Fibroblast of skin of scalp (primary cell): ENCODE results near the gene UNC13B.
"Not testable (repeated sequence)": the region's sequence is repeated elsewhere in the genome, so short reads cannot be mapped to it uniquely, and the experiment has no call there.

Experiments used
- DNase-seq: peaks from one replicate; pipeline ENCODE4 v3.0.0-alpha.2; 2013

UNC13B gene

DNA sequence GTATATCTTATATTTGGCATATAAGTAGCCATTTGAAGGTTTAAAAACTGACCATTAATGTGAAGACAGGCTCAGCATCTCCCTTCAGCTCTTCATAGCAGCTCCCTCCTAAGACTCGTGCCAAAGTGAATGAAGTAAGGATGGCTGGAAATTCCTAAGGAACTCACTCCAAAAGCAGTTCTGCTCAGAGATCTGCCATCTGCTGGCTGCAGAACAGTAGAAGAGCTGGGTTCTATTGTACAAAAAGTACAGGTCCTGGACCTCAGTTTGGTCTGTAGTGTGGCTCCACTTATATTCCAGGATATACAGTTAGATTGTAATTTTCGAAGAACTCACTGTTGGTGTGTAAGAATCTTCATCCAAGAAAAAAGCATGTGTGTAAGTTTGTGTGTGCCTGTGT lies 223.2 kb downstream of the UNC13B start:
- DNase-seq: peak; percentile 56

DNA sequence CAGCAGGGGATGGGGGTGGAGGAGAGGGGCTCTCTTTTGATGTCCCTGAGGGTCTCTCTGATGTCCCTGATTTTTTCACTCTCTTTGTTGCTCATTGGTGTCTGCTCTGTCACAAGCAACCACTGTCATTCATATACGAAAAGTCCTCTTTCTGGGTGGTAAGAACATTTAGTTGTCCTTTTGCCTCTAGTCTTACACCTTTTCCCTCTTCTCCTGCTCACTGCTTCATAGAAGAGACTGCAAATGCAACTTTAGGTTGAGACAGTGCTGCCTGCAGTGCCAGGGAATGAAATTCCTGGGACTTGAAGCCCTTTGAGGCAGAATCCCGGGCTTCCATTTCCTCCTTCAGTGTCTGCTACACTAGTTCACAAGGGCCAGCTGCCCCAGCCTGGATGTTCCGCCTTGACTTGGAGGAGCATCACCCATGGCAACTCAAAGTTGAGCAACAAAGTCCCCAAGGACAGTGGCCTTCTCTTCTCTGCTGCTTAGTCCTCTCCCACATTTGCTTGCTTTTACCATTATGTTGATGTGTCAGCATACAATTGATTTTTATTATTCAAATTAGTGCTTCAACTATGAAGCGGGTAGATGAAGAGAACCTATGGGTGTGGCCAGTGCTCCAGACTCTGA lies 233.4 kb downstream of the UNC13B start:
- no peak for DNase-seq

DNA sequence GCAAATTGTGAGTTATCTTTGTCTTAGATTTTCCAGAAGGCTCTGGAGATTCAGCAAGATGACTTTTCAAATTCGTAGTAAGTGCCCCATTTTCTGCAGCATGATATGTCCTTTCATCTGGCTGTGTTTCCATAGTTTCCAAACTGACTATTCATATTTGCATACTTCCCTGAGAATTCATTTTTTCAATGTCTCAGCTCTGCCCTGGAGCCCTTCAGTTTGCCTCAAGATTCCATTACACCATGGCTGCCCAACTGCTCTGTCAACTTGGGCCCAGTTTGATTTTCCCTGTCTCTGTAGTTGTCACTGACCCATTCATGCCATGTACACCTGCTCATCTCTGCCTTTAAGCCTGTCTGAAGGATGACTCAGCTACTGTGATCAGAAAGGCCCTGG lies 233.9 kb downstream of the UNC13B start:
- no peak for DNase-seq

DNA sequence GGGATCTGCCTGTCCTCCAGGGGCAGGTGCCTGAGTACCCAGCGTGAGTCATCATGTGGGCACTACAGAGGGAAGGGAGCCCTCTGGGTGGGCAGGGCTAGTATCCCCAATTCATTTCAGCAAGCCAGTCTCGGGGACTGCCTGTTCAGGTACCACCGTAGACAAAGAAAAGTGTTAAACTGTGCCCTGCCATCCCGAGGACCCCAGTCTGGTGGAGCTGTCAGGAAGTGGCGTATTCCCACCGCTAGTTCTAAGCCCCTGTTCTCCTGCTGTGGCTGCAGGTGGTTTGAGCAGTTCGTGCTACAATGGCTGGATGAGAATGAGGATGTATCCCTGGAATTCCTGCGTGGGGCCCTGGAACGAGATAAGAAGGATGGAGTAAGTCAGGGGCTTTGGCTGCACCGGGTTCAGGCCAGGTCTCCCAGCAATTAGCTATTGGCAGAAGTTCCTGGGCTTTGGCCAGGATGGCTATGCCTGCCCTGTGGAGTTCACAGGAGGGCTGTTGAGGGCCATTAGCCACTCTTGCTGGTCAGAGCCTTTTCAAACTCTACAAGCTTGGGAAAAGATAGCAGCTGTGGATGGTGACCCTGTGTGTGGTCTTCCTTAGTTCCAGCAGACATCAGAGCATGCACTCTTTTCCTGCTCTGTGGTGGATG lies 234.9 kb downstream of the UNC13B start:
- no peak for DNase-seq

DNA sequence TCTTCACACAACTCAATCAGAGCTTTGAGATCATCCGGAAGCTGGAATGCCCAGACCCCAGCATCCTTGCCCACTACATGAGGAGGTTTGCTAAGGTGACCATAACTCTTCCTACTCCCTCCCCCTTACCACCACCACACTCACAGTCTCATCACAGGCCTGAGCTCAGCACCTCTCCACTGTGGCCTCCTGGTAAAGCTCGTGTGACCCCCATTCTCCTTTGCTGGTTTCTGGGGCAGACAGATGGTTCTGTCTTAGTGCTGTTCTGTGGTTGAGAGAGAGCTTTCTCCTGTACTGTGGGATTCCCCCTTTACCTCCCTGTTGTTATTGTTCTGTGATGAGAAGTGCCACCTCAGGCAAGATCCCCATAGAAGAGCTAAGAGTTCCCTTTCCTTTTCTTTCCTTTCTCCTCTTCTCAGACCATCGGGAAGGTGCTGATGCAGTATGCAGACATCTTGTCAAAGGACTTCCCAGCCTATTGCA lies 235.4 kb downstream of the UNC13B start:
- no peak for DNase-seq

DNA sequence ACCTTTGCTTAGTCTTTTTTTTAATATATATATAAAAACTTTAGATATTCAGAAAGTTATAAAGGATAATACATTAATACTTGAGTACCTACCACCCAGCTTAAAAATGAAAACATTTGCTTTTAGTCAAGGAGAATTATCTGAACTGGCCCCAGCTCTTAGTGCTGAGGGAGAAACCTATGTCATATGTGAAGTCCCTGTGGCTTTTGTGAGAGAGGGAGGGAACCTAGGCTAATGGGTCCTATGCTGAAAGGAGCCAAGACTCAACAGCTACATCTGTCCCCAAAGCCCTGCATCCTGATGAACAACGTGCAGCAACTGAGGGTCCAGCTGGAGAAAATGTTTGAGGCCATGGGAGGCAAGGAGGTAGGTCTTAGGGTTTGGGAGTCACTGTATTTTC lies 236.1 kb downstream of the UNC13B start:
- no peak for DNase-seq

DNA sequence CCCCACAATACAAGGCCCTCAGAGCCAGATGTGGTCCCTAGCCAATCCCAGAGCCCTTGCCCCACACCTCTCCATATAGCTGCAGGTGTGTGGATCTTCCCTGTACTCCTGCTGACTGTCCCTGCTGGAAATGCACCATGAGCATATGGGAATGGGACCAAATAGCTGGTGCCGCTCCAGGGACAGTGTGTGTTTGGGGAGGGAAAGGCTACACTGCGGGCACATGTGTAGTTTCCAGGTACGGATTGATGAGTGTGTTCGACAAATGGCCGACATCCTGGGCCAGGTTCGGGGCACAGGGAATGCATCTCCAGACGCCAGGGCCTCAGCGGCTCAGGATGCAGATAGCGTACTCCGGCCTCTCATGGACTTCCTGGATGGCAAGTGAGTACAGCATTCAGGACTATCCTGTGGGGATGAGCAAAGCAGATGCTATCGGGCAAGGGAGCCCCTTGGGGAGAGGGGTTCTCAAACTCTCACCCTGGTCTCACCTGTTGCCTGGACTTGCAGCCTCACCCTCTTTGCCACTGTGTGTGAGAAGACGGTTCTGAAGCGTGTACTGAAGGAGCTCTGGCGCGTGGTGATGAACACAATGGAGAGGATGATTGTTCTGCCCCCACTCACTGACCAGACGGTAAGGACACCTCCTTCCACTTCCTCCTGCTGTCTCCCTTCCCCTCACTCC lies 237.0 kb downstream of the UNC13B start:
- DNase-seq: no peak

DNA sequence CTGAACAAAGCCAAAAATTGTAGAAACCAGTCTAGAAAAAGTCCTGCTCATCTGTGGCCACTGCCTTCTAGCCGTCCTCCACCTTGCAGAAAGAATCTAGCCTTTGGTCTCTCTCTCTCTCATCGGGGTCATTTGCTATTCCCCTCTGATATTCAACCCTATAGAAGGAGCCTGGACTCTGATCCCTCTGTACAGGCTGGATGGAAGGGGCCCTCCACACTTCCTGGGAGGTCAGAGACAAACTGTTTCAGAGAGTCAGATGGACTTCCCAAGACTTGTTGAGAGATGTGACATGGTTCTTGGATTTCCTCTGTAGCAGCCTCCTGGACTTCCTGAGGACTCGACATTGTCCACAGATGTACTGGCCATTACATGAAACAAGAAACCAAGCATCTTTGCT lies 243.1 kb downstream of the UNC13B start:
- no peak for DNase-seq

DNA sequence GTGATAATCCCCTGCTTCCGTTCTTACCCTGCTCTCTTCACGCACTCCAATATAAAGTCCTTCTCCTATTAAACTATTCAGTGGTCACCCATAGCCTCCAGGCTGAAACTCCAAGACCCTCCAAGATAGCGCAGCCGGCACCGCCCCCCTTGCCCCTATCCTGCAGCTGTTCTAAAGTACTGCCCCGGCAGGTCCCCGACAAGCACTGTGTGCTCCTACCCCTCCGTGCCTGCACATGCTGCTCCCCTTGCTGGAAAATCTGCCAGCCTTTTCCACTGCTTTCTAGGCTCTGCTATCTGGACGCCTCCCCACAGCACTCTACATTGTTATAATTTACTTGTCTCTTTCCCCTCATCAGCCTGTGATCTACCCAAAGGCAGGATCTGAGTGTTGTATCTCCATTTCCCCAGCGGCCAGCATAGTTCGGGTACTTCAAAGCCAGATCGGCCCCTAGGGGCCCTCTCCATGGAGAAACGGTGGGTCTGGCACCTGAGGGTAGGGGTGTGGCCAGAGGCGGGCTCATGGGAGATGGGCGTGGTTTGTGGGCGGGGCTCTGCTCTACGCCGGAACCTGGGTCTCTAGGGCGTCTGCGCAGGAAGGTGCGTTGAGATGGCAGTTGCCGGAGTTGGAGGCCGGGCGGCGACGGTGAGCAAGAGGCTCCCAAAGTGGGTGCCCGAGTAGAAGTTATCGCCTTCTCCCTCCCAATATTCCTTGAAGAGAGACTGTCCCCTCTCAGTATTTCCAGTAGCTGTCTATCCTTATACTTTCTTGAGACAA lies 244.6 kb downstream of the UNC13B start:
- no peak for DNase-seq

DNA sequence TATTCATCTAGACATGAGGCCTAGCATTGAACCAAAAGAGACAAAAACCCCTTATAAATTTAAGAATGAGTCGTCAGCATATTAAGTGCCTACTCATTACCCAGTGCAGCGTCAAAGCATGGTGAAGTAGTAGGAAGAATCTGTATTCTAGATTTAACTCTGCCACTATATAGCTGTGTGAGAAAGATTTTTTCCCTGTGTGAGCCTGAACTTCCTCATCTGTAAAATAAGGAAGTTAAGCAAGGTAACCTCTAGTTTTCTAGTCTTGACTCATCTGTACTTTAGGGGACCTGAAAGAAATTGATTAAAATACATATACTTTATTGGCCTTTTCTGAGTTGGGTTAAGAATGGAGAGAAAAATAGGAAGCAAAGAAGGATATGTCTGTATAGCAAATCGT lies 246.0 kb downstream of the UNC13B start:
- no peak for DNase-seq

DNA sequence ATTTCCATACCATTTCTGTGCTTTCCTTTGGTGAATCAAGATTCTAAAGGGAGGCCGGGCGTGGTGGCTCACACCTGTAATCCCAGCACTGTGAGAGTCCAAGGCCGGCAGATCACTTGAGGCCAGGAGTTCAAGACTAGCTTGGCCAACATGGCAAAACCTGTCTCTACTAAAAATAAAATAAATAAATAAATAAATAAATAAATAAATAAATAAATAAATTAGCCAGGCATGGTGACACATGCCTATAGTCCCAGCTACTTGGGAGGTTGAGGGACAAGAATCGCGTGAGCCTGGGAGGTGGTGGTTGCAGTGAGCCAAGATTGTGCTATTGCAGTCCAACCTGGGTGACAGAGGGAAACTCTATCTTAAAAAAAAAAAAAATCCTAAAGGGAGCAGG lies 247.6 kb downstream of the UNC13B start:
- DNase-seq: not testable (repeated sequence)

DNA sequence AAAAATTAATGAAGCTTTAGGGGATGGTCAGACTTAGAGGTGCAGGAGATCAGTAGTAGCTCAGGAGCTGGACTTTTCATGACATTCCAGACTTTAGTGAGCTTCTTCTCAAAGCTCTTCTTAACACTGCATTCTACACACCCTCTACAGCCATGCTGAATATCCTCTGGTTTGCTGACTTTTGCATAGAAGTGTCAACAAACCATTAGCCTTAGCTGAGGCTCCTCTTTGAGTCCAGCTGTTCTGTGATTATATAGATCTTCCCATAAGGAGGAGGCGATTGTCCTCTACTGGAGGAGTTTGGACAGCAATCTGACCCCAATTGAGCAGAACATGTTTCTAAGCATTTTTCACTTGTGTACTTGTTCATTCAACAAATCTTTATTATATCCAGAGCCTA lies 253.1 kb downstream of the UNC13B start:
- DNase-seq: no peak

DNA sequence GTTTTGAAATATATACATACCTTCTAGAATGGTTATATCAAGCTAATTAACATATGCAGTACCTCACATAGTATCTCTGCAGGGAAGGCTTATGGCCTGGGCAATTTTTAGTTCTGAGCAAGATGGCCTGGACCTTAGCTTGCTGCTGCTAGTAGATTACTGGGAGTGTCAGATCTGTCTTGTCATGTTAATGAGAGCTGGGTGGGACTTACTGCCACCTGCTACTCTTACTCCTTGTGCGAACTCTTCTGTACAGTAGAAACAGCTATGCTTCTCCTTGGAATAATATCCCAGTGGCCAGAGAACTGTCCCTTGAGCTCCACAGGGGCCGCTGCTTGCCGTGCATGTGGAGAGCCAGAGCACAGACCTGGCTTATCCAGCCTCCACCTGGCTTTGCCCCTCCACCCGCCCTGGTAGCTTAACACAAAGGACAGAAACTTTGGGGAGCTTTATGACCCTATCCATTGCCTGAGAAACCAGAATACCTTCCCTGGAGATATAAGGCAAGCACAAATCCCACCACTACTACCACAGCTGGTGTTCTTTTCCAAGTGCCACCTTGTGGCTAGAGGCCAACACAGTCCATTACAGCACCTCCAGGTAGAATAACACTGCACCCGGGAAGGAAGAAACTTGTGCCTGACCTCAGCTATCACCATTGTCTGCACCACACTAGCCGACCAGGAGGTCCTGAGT lies 253.7 kb downstream of the UNC13B start:
- DNase-seq: no peak

DNA sequence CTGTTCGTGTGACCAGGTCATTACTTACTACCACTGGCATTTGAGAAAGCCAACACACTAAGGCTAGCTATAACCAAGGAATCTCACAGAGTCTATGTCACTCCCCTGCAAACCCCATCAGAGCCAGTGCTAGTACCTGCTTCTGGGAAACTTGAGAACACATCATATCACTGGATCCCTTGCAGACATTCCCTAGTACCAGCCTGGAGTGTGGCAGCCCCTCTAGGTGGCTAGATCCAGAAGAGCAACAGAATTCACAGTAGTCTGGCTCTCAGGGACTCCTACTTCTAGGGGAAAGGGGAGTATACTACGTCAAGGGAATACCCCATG lies 254.3 kb downstream of the UNC13B start:
- no peak for DNase-seq

DNA sequence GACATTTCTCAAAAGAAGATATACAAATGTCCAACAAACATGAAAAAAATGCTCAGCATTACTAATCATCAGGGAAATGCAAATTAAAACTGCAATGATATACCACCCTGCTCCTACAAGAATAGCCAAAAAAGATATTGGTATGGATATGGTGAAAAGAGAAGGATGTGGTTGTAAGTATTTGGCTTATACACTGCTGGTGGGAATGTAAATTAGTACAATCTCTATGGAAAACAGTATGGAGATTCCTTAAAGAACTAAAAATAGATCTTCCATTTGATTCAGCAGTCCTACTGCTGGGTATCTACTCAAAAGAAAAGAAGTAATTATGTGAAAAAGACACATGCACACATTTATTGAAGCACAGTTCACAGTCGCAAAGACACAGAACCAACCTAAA lies 260.5 kb downstream of the UNC13B start:
- no peak for DNase-seq

DNA sequence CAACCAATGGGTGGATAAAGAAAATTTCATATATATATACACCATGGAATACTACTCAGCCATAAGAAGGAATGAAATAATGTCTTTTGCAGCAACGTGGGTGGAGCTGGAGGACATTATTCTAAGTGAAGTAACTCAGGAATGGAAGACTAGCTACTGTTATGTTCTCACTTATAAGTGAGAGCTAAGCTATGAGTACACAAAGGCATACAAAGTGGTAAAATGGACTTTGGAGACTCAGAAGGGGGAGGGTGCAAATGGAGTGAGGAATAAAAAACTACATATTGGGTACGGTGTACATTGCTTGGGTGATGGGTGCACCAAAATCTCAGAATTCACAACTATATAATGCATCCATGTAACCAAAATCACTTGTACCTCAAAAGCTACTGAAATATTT lies 260.9 kb downstream of the UNC13B start:
- no peak for DNase-seq

DNA sequence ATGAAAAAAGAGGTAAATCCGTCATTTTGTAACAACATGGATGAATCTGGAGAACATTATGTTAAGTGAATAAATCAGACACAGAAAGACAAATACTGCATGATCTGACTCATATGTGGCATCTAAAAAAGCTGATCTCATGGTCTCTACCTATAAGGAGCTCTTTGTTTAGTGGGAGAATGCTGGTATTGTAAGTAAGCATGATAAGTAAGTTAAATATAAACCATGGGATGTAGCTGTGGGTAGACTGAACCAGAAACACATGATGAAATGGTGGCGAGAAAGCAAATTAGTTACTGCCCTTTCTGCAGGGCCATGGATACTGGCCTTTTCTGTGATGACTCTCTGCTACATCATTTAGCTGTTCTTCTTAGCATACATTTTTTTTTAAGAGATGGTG lies 261.7 kb downstream of the UNC13B start:
- DNase-seq: no peak

DNA sequence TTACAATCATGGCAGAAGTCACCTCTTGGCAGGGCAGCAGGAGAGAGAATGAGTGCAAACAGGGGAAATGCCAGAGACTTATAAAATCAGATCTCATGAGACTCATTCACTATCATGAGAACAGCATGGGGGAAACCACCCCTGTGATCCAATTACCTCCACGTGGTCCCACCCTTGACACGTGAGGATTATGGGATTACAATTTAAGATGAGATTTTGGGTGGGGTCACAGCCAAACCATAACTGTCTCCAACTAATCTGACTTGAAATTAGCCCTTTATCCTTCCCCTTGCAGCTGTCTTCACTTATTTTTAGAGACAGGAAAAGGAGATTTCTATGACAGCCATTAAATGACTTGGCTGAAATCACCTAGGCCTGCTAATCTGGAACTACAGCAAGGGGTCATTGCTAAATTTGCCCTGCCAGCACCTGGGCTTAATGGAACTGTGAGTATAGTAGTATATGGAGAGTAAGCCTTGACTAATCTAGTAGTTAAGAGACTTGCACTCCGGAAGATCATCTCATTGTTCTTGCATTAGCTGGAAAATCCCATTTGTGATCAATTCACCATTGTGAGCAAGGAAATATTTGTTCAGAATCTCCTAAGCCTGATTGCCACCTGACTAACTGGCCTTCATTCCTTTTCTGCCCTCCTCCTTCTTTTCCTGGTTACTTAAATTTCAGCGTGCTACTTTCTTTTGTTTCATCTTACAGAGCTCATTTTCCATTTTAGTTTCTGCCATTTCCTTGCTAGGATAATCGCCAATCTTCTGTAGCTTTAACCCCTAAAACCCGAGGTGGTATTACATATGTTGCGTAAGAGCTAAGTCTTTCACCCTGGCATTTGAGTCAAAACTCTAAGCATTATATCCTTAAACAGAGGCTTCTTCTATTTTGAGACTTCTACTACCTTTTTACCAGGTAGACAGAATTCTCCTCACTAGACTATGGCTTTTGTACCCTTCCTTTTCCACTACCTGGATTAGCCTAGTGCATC lies 262.8 kb downstream of the UNC13B start:
- no peak for DNase-seq

DNA sequence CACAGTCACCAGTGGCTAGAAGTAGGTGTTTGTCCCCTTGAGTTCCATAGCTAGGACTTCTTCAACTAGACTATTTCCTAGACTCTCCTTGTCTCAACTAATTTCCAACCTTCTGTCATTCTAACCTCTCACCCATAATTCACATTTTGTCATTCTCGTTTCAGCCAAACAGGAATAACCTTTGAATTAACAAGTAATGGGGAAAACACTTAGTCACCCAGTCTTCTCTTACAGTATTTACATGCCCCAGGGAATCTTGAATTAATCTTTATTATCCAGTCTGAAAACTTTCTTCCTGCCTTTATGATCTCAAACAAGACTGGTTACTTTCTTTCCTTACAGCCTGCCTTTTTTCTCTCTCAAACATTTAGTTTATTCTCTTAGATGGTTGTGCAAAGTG lies 264.8 kb downstream of the UNC13B start:
- DNase-seq: no peak

DNA sequence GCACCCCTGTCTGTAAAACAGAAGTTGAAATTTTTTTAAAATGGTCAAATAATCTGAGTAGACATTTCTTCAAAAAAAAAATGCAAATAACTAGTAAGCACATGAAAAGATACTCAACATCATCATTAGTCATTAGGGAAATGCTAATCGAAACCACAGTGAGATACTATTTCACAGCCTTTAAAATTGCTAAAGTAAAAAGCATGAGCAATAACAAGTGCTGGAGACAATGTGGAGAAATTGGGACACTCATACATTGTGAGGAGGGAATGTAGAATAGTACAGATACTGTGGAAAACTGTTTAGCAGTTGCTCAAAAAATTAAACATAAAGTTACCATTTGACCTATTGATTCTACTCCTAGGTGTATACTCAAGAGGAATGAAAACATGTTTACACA lies 269.7 kb downstream of the UNC13B start:
- no peak for DNase-seq

DNA sequence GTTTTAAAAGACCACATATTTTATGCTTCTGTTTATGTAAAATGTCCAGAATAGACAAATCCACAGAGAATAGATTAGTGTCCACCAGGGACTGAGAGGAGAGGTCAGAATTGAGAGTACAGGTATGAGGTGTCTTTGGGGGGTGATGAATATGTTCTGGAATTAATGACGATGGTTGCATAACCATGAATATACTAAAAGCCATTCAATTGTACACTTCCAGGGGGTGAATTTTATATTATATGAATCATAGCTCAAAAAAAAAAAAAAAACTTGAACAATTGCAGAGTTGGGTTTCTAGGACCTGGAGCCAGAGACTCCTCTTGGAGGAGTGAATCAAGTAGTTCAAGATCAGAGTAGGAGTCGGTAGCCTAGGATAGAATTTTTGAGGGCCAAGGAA lies 270.3 kb downstream of the UNC13B start:
- no peak for DNase-seq

DNA sequence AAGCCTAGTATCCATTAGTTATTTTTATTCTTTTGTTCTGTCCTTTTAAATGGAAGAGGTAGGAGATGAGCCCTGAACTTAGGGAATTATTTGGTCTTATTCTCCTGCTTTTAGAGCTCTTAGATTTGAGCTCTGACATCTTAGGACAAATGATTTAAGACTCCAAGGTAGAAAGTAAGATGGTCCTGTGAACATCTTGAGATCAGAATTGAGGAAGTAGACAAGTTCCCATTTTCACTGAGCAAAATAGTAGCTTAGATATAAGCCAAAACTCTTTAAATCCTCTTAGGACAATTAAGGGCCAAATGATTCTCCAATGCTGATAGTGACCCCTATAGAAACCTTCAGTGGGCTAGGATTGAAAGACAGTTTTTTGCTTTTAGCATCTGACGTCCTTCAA lies 275.1 kb downstream of the UNC13B start:
- no peak for DNase-seq
